ENCODE measurements around the gene FAM171A1.
"Not testable (repeated sequence)": the region's sequence is repeated elsewhere in the genome, so short reads cannot be mapped to it uniquely, and the experiment has no call there.

FAM171A1 gene

DNA sequence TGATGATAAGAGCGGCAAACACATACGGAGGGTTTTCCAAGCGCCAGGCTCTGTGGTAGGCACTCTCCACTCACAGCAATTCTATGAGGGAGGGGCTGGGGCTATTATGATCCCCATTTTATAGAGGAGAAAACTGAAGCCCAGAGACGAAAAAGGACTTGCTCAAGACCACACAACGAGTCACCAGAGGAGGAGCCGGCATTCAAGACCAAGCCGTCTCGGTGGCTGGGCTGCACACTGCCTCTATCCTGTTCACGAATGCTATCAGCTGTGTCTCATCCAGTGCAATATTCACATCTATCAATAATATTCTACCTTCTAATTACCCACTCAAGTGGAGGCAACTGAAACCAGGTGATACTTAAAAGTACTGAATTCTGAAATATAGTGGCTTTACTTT, 134.7 kb downstream of the FAM171A1 start:
- no peak for DNase-seq

DNA sequence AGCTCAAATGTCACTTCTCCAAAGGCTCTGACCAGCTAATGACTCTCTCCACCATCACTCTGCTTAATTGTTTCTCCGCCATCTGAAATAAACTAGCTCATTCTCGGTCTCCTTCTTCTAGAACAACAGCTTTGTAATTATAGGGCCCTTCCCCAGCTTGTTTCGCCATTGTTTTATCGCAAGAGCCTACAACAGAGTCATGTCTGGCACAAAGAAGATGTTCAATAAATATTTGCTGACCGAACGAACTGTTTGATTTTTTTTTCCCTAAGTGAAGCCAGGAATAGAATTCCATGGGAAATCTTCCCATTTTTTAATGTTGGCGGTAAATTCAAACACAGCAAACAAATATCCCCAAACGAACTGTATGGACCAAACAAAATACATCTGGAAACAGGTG, 138.8 kb downstream of the FAM171A1 start:
- no peak for DNase-seq

DNA sequence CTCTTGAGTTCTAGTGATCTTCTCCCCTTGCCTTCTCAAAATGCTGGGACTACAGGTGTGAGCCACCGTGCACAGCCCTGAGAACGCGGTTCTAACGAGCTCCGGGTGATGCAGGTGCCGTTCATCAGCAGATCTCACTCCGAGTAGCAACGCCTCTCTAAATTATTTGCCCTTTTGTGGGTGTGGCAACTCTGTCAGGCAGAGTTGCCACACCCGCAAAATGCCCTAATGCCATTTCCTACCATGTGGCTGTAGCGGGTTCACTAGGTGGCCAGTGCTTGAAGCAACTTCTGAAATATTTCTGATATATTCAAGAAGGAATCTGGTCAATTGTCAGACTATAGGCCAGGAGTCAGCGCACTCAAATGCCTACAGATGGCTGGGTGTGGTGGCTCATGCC, 139.7 kb downstream of the FAM171A1 start:
- peak; percentile 19 for DNase-seq

DNA sequence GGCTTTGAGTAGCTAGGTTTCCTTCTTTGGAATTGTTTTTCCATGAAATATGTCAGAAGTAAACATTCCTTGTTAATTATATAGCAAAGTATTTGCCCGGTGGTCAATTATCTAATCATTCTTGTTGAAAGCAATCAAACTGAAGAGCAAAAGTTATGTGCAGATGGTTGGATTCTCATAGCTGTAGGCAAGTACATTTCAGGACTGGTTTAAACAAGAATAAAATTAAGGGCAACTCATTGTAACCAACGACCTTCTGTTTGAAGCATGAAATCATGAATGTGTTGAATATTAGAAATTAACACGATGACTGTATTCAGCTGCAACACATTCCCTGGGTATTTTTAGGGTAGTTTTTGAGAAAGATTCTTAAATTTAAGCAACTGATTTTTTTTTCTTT, 140.8 kb downstream of the FAM171A1 start:
- no peak for DNase-seq

DNA sequence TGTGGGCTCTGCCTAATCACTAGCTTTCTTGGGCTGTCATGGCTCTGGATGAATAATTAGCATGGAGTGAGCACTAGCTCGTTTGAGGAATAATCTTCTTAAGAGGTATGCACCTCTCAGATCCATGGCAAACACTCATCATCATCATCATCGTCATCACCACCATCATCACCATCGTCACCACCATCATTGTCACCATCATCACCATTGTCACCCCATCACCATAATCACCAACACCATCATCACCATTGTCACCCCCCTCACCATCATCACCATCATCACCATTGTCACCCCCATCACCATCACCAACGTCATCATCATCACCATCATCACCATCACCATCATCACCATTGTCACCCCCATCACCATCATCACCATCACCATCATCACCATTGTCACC, 141.8 kb downstream of the FAM171A1 start:
- DNase-seq, result no peak

DNA sequence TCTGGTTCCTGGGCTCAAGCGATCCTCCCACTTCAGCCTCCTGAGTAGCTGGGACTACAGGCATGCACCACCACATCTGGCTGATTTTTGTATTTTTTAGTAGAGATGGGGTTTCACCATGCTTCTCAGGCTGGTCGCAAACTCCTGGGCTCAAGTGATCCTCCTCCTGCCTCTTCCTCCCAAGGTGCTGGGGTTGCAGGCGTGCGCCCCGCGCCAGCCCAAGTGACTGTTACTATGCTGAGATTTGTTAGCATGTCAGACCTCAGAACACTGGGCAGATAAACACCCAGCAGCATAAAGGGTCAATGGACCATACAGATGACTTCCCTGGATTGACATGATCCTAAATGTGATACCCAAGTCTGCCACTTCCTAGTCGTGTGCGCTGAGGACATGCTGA, 142.7 kb downstream of the FAM171A1 start:
- DNase-seq, result no peak

DNA sequence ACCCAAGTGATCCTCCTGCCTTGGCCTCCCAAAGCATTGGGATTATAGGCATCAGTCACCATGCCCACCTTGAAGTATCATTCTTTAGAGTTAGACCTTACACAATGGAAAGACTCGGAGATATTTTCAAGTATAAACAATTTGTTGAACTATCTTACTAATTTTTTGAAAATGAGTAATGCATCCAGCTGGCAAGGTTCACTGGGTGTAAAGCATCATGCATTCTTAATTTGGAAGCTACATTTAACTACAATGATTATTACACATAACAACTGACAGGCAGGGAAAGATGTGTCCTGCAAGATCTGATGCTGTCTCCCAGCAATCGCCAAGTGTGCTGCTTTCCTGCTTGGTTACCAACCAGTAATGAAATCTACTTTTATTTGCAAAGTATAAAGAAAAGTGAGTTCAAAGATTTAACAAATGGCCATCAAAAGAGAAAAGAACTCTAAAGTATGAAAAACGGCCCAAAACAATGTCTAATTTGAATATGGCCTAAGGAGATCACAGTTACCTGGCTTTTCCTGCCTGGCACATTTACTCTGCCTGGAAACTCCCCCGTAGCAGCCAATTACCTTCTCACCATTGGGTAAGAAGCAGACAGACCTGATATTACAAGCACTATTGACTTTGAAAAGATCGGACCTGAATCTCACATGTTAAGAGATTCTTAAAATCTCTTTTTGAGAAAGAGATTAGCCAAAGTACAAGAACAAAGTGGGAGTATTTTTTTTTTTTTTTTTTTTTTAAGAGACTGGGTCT, 143.3 kb downstream of the FAM171A1 start:
- no peak for DNase-seq

DNA sequence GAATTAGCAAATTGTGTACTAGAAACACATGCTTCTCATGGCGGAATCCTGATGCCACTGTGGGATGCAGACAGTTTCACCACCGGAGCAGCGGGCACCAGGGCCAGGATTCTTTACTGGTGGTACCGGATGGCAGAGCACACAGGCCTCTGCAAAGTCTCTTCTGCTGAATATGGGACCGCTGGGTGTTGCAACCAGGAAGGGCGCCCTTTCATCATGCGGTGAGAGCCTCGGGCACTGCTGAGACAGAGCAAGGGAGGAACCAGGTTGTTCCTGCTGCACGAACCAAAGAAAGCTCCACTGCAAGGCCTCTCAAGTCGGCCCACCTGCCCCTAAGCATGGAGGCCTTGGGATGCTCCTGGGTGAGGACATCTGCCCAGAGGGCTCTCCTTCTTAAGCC, 145.6 kb downstream of the FAM171A1 start:
- no peak for DNase-seq

DNA sequence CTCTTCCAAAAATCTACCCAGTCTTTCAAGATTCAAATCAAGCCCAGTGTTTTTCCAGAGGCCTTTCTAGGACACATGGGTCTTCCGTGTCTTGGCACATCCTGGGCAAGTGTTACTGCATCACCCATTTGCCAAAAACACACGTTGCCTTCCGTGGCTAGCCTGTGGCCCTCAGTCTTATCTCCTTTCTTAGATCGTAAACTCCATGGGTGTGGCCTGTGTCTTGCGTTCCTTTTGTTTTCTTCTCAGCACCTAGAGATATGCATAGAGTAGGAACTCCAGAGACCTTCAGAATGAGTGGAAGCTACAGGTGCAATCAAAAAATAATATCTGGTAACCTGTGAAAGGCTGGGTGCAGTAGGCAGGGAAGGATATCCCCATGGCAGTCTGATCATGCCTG, 146.1 kb downstream of the FAM171A1 start:
- no peak for DNase-seq

DNA sequence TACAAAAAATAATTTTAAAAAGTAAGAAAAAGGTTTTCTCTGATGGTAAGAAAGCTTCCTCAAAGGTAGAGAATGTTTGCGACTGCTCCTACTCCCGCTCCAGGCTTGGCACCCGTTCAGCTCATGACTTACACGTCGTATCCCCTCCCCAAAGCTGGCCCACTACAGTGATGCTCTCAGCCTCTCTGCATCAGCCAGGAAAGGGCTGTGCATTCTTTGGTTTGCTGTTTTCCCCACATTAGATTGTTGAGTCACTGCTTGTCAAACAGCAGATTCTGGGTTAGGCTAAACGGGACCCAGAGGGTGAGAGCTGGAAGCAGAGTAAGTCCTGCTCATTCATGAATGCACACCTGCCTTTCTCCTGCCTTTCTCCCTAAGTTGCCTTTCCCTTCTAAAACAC, 147.9 kb downstream of the FAM171A1 start:
- DNase-seq, result no peak

DNA sequence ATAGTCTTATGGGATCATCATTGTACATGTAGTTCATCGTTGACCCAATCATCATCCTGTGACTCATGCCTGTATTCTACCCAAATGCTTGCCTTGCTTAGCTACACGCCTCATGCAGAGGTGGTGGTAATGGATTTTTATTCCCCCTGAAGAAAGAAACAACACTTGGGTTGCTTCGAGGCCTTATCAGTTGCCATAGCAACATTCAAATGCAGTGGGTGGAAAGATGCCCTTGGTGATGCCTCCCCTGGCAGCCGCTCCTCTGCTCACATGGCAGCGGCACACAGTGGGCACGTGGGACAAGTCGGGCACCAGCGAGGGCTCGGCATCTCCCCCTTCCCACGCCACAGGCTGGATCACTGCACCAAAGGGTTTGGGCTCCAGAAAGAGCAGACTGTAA, 148.6 kb downstream of the FAM171A1 start:
- DNase-seq, result no peak

DNA sequence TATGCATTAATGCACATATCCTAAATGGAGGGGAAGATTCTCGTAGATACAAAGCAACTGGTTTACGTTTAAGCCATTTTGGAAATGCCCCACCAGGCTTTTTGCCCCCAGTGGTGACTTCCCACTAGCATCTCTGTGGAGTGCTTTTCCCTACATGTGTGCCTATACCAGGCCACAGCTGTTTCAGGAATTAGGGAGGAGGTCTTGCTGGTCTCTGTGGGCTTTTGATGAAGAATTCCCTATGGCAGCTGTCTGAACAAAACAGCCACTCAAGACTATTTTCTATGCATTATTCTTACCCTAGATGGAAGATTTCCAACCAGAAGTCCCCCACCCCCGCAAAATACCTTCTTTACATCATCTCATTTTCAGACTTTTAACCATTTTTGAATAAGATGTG, 150.6 kb downstream of the FAM171A1 start:
- DNase-seq, result no peak

DNA sequence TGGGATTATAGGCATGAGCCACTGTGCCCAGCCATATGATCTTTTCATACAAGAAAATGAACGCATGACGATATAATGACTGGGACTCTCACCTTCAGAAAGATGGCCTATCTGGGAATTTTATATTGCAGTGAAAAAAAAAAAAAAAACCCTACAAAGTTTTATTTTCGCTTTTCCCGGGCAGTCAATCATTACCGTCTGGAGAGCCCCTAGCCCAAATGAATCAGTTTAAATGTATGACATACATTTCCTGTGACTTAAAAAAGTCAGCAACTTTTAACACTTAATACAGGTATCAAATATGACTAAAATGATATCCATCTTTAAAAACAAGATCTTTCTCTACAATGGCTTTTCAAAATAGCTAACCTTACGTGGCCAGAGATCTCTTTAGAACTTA, 154.4 kb downstream of the FAM171A1 start:
- DNase-seq, result no peak

DNA sequence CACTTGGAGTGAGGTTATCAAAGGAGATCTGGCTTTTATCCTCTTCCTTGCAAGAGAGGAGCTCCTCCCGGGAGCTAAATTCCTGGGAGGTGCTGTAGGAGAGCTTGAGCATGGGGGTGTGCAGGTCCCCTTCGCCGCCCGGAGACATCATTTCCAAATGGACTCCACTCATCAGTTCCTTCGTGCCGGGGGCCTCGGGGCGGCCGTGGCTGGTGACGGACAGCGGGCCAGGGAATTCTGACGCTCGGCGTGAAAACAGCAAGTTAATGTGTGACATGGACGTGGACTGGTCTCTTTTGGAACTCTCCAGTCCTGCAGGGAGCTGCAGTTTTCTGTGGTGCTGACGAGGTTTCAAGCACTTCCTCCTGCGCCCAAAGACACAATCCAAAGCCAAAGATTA, 156.9 kb downstream of the FAM171A1 start:
- no peak for DNase-seq

DNA sequence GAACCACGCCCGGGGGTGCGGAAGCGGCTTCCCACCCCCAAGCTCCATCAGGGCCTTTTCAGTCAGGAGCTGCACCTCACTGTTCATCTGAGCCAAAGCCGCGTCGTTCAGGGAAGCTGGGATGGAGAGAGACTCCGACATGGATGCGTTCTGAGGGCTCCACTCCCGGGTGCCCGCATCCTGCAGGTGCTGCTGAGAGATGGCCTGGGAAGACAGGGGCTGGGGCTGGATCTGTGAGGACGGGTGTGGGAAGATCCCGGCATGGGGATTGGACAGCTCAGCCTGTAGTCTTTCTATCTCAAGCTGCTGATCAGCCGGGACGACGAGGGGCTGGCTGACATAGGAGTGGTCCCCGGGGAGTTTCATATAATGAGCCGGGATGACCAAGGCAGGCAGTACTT, 157.6 kb downstream of the FAM171A1 start:
- DNase-seq, result no peak

DNA sequence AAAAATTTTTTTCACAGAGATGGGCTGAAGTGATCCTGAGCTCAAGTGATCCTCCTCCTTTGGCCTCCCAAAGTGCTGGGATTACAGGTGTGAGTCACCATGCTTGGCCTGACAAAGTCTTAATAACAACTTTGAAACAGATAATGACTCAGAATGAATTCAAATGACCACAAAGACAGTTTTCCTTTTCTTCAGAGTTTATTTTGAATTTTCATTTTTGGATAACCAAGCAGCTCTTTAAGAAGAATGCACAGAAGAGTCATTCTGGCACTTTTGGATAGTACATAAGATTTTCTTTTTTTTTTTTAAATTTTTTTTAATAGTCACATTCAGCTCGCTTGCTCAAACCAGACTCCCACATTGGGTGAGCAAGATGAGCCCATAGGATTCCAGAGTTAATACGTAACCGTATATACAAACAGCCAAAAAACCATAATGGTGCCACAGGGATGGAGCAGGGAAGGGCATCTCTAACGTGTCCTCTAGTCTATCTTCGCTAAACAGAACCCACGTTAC, 159.6 kb downstream of the FAM171A1 start:
- no peak for DNase-seq

DNA sequence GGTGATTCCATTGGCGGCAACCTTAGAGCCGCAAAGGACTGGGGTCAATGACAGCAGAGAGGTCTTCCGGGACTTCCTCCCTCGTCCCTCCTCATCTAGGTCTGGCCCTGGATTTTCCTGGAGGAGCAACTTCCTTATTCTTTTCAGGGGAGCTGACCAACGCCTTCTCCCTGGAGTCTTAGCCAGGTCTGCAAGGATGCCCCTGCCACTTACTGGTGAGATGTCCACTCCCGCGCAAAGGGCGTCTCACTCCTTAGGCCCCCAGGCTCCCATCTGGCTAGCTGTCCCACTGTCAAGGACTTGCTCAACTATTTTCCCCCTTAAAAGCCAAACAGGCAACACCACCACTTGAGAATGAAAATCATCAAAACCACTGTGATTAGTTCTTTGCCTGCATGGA, 160.6 kb downstream of the FAM171A1 start:
- no peak for DNase-seq

DNA sequence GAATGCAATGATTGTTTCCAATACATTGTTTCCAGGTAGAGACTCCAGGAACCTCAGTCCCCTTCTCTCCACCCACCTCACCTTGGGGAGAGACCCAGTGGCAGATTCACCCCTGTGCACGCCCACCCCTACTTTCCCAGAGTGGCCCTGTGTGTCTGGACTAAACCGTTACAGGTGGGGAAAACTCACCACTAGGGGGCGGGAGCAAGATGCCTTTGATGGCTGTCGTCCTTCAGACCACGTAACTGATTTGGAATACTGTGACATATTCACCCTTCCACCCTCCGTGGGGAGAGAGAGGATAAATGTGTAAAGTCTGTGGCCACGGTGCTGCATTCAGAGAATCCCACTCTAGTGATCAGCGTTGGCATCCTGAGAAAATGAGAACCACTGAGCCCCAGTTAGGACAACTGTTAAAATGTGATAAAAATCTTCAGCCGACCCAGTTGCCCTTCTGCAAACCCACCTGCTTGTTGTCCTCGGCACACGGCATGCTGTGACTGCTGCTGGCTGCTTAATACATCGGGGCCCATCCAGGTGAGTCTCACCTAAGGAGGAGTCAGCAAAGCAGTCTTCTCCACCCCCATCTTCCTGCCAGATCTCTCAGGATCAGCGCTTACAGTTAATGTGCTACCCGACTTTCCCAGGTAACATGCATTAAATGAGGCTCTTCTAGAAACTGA, 161.1 kb downstream of the FAM171A1 start:
- DNase-seq, result peak; percentile 89

DNA sequence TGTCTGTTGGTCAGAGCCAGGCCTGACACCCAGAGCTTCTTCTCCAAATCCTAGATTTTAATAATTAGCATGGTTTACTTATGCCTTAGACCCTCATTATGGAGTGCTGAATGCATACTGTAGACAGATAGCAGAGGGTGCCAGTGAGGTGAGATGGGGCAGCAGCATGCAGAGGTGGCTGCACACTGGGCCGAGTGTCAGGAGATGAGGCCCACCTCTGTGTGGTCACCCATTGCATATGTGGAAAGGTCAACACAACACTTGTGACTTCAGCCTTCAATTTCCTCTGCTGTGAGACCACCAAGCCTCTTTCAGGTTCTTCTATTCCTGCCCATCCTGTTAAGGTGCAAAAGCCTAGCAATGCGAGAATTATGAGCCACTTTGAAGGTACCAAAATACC, 162.9 kb downstream of the FAM171A1 start:
- no peak for DNase-seq

DNA sequence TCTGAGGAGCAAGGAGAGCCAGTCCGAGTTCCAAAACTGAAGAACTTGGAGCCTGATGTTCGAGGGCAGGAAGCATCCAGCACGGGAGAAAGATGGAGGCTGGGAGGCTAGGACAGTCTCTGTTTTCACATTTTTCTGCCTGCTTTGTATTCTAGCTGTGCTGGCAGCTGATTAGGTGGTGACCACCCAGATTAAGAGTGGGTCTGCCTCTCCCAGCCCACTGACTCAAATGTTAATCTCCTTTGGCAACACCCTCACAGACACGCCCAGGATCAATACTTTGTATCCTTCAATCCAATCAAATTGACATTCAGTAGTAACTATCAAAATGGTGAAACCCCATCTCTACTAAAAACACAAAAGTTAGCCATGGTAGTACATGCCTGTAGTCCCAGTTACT, 163.7 kb downstream of the FAM171A1 start:
- DNase-seq, result not testable (repeated sequence)

DNA sequence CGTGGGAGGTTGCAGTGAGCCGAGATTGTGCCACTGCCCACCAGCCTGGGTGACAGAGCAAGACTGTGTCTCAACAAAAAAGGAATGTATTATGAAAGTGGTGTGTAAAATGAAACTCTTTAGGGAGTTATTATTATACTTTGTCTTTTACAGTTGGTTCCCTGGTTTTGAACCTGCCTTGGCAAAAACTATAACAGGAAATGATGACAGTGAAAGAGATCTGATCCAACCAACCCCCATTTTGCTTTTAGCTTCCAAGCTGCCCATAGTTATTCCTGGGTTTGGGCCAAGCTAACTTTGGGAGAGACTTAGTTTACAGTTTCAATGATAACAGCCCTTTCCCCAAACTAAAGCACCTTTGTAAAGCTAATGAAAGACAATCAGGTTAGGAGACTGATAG, 168.4 kb downstream of the FAM171A1 start:
- DNase-seq, result no peak

DNA sequence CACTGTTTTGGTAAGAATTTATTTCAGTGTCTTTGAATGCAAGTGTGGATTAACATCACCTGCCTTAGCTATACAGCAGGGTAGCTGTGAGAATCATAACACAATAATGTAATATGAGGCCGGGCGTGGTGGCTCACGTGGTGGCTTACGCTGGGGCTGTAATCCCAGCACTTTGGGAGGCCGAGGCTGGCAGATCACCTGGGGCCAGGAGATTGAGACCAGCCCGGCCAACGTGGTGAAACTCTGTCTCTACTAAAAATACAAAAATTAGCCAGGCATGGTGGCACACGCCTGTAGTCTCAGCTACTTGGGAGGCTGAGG, 168.8 kb downstream of the FAM171A1 start:
- not testable (repeated sequence) for DNase-seq

DNA sequence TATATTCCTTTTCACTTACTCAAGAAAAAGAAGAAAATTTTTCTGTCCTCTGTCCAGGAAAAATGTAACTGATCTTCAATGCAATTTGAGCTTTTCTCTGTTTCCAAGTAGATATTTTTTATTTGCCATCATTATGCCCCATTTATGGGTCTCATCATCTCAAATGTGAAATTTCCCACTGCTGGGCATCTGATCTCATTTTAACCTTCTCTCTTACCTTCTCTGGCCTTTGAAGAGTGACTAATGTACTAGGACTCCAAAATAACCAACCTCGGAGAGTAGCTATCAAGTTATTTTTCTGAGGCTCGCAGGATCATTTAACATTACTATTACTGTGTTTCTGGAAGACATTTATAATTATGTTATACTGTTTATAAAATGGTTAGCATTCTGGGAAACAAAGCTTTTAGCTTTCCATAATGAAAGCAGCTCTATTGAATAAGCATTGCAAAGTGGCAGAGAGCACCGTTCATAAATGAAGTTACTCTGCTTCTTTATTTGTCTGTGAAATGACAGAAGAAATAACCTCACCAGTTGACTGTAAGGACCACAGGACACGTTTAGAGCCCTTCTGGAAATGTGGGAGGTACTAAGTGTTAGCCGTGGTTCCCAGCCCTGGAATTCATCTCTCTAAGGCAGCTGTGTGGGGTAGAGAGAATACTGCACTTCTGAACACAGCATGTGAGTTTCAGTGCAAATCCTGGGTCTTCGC, 169.3 kb downstream of the FAM171A1 start:
- DNase-seq, result no peak

DNA sequence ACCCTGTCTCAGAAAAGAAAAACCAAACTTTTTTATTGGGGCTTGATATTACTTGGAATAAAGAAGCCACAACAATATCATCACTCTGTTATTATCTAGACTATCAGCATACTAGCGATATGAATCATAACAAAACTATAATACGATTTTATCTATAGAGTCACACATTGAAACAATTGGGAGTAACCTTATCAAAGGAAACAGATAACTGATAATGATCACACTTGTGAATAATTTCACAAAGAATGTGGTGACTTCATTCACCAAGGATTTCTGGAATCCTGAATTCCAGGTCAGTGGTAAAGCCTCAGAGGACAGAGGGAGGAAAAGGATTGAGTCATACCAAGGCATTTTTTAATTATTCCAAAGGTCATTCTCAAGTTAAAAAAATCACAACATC, 170.5 kb downstream of the FAM171A1 start:
- no peak for DNase-seq
